Prostate gland (tissue), 2 donors: ENCODE measurements around the gene MSRB2.

ENCODE experiments used
- CTCF ChIP-seq, 4 experiments: fragments of 200-600 bp in 2 of 4; fragments of 450-650 bp in 2 of 4; sonication (generic) in 2 of 4; IDR thresholded peaks; 1 replicate in 3 of 4; 2 replicates in 1 of 4; pipeline ENCODE4 v1.5.1; 2016 to 2019; ENCODE audit warnings: antibody characterized with exemption in 4 of 4, mild to moderate bottlenecking in 2 of 4, moderate library complexity in 2 of 4
- POLR2A ChIP-seq: fragments of 450-650 bp; IDR thresholded peaks from one replicate; pipeline ENCODE4 v1.6.1; 2016; ENCODE audit warnings: antibody characterized with exemption, mild to moderate bottlenecking
- POLR2AphosphoS5 ChIP-seq: sonication (generic); formaldehyde crosslinking; IDR thresholded peaks from one replicate; pipeline ENCODE4 v1.6.1; 2017; ENCODE audit warnings: antibody characterized with exemption

- TF ChIP-seq CTCF (IDR thresholded peaks at IDR 0.05), result no peak
- TF ChIP-seq POLR2AphosphoS5, result no peak
- TF ChIP-seq POLR2A, result no peak
These were observed 24.9 kb downstream of the MSRB2 start for GRCh38 chr10:23120001-23120934.
